ENCODE data around the gene GGT6. TPM values are rescaled to one million over a fixed set of nuclear protein-coding genes. Genes with fewer than 3 reads are reported as not detected.
A peak's percentile ranks its signal among the peaks of the same experiment; 100 is the strongest.

The GGT6 gene
- total RNA-seq, 1 donor from 2014 or later = not detected

- no peak for DNase-seq (ENCODE audit: low spot score)
- Mint-ChIP-seq H3K27ac (no peak overlapping the region), H3K36me3 (ENCODE audit: low read depth) (peaks cover 51% of the 10 kb centered on the region), H3K4me3 (ENCODE audit: low read depth) (peak overlapping the region; percentile 84), H3K4me1 (ENCODE audit: low read depth) (peaks cover 14% of the 10 kb centered on the region), H3K9me3 (no peaks in the 10 kb centered on the region), H3K27me3 (ENCODE audit: low read depth) (no peaks in the 10 kb centered on the region)
- intact Hi-C loops (cut with micrococcal nuclease) = no loop called here
These were observed 6.7 kb downstream of the GGT6 start for GRCh38 chr17:4553669-4554068.

GRCh38 chr17:4551796-4552525, 8.4 kb downstream of the GGT6 start:
- H3K27ac Mint-ChIP-seq = no peak overlapping the region
- H3K9me3 Mint-ChIP-seq = no peaks in the 10 kb centered on the region
- H3K4me1 Mint-ChIP-seq (ENCODE audit: low read depth) = peaks cover 14% of the 10 kb centered on the region
- H3K4me3 Mint-ChIP-seq (ENCODE audit: low read depth) = no peak overlapping the region
- no peak for DNase-seq (ENCODE audit: low spot score)
- no peaks in the 10 kb centered on the region for H3K27me3 Mint-ChIP-seq (ENCODE audit: low read depth)
- peaks cover 59% of the 10 kb centered on the region for H3K36me3 Mint-ChIP-seq (ENCODE audit: low read depth)
- intact Hi-C loops (cut with micrococcal nuclease) = no loop called here

- intact Hi-C loops (cut with micrococcal nuclease) = no loop called here
- no peak overlapping the region for H3K27ac Mint-ChIP-seq
- H3K9me3 Mint-ChIP-seq = no peaks in the 10 kb centered on the region
- H3K36me3 Mint-ChIP-seq (ENCODE audit: low read depth) = peaks cover 66% of the 10 kb centered on the region
- no peaks in the 10 kb centered on the region for H3K27me3 Mint-ChIP-seq (ENCODE audit: low read depth)
- H3K4me3 Mint-ChIP-seq (ENCODE audit: low read depth) = no peak overlapping the region
- no peak for DNase-seq (ENCODE audit: low spot score)
- peaks cover 14% of the 10 kb centered on the region for H3K4me1 Mint-ChIP-seq (ENCODE audit: low read depth)
These were observed 9.2 kb downstream of the GGT6 start for GRCh38 chr17:4551141-4551540.

GRCh38 chr17:4550534-4551039, 9.8 kb downstream of the GGT6 start:
- no peak for DNase-seq (ENCODE audit: low spot score)
- intact Hi-C loops (cut with micrococcal nuclease) = no loop called here
- Mint-ChIP-seq H3K36me3 (ENCODE audit: low read depth) (peaks cover 72% of the 10 kb centered on the region), H3K9me3 (no peaks in the 10 kb centered on the region), H3K4me1 (ENCODE audit: low read depth) (peaks cover 8% of the 10 kb centered on the region), H3K4me3 (ENCODE audit: low read depth) (no peak overlapping the region), H3K27me3 (ENCODE audit: low read depth) (no peaks in the 10 kb centered on the region), H3K27ac (no peak overlapping the region)

GRCh38 chr17:4549781-4550533, 10.4 kb downstream of the GGT6 start:
- H3K9me3 Mint-ChIP-seq = no peaks in the 10 kb centered on the region
- no peak for DNase-seq (ENCODE audit: low spot score)
- H3K36me3 Mint-ChIP-seq (ENCODE audit: low read depth) = peaks cover 74% of the 10 kb centered on the region
- no peak overlapping the region for H3K4me3 Mint-ChIP-seq (ENCODE audit: low read depth)
- intact Hi-C loops (cut with micrococcal nuclease) = no loop called here
- no peak overlapping the region for H3K27ac Mint-ChIP-seq
- no peaks in the 10 kb centered on the region for H3K27me3 Mint-ChIP-seq (ENCODE audit: low read depth)
- H3K4me1 Mint-ChIP-seq (ENCODE audit: low read depth) = peaks cover 6% of the 10 kb centered on the region

GRCh38 chr17:4548721-4549531, 11.5 kb downstream of the GGT6 start:
- intact Hi-C loops (cut with micrococcal nuclease) = no loop called here
- Mint-ChIP-seq H3K9me3 (no peaks in the 10 kb centered on the region), H3K36me3 (ENCODE audit: low read depth) (peaks cover 67% of the 10 kb centered on the region), H3K4me1 (ENCODE audit: low read depth) (peaks cover 4% of the 10 kb centered on the region), H3K27ac (no peak overlapping the region), H3K27me3 (ENCODE audit: low read depth) (no peaks in the 10 kb centered on the region), H3K4me3 (ENCODE audit: low read depth) (no peak overlapping the region)
- DNase-seq (ENCODE audit: low spot score) = no peak

DNA sequence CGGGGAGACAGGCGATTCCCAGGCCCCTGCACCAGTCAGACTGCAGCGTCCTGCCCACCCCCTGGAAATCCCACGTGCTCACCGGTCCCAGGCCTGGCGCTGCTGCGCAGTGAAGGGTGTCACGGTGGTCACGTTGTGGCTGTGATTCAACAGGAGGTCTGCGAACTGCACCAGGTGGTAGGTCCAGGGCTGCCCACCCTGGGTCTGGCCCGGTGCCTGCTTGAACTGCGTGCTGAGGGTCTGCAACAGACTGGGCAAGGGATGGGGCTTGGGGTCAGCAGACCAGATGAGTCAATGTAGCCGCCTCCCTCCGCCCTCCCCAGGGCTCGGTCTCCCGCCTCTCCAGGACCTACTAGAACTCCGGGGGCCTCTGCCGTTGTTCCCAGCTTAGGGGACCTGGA, 12.3 kb downstream of the GGT6 start:
- peaks cover 64% of the 10 kb centered on the region for H3K36me3 Mint-ChIP-seq (ENCODE audit: low read depth)
- no peaks in the 10 kb centered on the region for H3K4me1 Mint-ChIP-seq (ENCODE audit: low read depth)
- H3K27ac Mint-ChIP-seq = no peak overlapping the region
- no peak for DNase-seq (ENCODE audit: low spot score)
- intact Hi-C loops (cut with micrococcal nuclease) = no loop called here
- no peaks in the 10 kb centered on the region for H3K9me3 Mint-ChIP-seq
- no peaks in the 10 kb centered on the region for H3K27me3 Mint-ChIP-seq (ENCODE audit: low read depth)
- no peak overlapping the region for H3K4me3 Mint-ChIP-seq (ENCODE audit: low read depth)

GRCh38 chr17:4547118-4547906, 13.1 kb downstream of the GGT6 start:
- no peaks in the 10 kb centered on the region for H3K27me3 Mint-ChIP-seq (ENCODE audit: low read depth)
- DNase-seq (ENCODE audit: low spot score) = no peak
- no peak overlapping the region for H3K4me3 Mint-ChIP-seq (ENCODE audit: low read depth)
- H3K36me3 Mint-ChIP-seq (ENCODE audit: low read depth) = peaks cover 59% of the 10 kb centered on the region
- no peak overlapping the region for H3K27ac Mint-ChIP-seq
- no peaks in the 10 kb centered on the region for H3K9me3 Mint-ChIP-seq
- no peaks in the 10 kb centered on the region for H3K4me1 Mint-ChIP-seq (ENCODE audit: low read depth)
- intact Hi-C loops (cut with micrococcal nuclease) = no loop called here

- no peaks in the 10 kb centered on the region for H3K27me3 Mint-ChIP-seq (ENCODE audit: low read depth)
- no peaks in the 10 kb centered on the region for H3K4me1 Mint-ChIP-seq (ENCODE audit: low read depth)
- no peak overlapping the region for H3K27ac Mint-ChIP-seq
- DNase-seq (ENCODE audit: low spot score) = no peak
- intact Hi-C loops (cut with micrococcal nuclease) = no loop called here
- peaks cover 57% of the 10 kb centered on the region for H3K36me3 Mint-ChIP-seq (ENCODE audit: low read depth)
- no peak overlapping the region for H3K4me3 Mint-ChIP-seq (ENCODE audit: low read depth)
- no peaks in the 10 kb centered on the region for H3K9me3 Mint-ChIP-seq
These were observed 15.0 kb downstream of the GGT6 start for GRCh38 chr17:4545217-4545951.

DNA sequence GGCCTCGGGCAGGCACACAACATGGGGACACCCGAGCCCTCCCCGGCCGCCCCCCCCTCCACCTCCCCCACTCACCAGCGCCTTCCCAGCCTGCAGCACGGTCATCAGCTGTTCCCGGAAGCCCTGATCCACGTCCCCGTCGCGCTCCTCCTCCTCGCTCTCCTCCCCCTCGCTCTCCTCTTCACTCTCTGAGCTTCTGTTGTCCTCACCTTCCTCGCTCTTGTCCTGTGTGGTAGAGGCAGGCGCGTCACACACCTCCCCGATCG, 15.5 kb downstream of the GGT6 start:
- Mint-ChIP-seq H3K27ac (no peak overlapping the region), H3K4me1 (ENCODE audit: low read depth) (no peaks in the 10 kb centered on the region), H3K4me3 (ENCODE audit: low read depth) (no peak overlapping the region), H3K36me3 (ENCODE audit: low read depth) (peaks cover 54% of the 10 kb centered on the region), H3K9me3 (no peaks in the 10 kb centered on the region), H3K27me3 (ENCODE audit: low read depth) (no peaks in the 10 kb centered on the region)
- intact Hi-C loops (cut with micrococcal nuclease) = no loop called here
- DNase-seq (ENCODE audit: low spot score) = no peak

DNA sequence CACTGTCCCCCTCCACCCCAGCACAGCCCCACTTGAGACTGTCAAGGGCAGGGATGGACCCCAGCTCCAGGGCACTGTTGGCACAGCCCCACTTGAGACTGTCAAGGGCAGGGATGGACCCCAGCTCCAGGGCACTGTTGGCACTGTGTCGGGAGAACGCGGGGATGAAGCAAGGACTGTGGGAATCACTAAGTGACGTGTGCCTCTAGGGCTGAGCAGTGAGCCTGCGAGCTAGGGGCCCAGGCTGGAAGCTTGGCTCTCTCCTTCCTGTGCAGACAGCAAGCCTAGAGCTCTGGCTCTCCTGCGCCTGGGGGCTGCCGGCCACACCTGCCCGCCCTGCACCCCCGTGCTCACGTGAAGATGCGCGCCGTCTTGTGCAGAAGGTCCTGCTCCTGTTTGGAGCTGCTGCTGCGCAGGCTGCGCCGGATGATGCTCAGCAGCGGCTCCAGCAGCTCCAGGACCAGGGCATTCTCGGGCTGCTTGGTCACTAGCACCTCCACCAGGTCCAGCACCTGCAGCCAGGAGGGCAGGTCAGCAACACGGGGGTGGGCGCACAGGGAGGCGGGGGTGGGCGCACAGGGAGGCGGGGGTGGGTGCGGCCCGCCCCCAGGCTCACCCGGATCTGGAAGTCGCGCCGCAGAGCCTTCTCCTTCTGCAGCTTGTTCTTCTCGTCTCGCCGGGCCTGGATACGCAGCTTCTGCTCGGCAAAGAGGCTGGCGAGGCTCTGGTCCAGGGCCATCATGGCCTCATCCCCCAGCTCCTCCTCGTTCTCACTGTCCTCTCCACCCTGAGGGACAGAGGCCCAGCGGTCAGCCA, 16.0 kb downstream of the GGT6 start:
- no peak for DNase-seq (ENCODE audit: low spot score)
- no peaks in the 10 kb centered on the region for H3K4me1 Mint-ChIP-seq (ENCODE audit: low read depth)
- no peaks in the 10 kb centered on the region for H3K9me3 Mint-ChIP-seq
- H3K4me3 Mint-ChIP-seq (ENCODE audit: low read depth) = no peak overlapping the region
- intact Hi-C loops (cut with micrococcal nuclease) = no loop called here
- H3K27me3 Mint-ChIP-seq (ENCODE audit: low read depth) = no peaks in the 10 kb centered on the region
- no peak overlapping the region for H3K27ac Mint-ChIP-seq
- peaks cover 56% of the 10 kb centered on the region for H3K36me3 Mint-ChIP-seq (ENCODE audit: low read depth)

Data from activated T-helper 2 cell treated with anti-CD3 and anti-CD28 coated beads, Interferon-gamma antibody, Interleukin-2, Interleukin-4, amounts not matched to agents 10 μg/mL and 5 μg/mL and 100 μg/mL, durations not matched to agents 14 hours and 24 hours and 36 hours (primary cell).